ENCODE measurements around the gene SAMD15.
"Not testable (repeated sequence)": the region's sequence is repeated elsewhere in the genome, so short reads cannot be mapped to it uniquely, and the experiment has no call there.

SAMD15 gene

DNA sequence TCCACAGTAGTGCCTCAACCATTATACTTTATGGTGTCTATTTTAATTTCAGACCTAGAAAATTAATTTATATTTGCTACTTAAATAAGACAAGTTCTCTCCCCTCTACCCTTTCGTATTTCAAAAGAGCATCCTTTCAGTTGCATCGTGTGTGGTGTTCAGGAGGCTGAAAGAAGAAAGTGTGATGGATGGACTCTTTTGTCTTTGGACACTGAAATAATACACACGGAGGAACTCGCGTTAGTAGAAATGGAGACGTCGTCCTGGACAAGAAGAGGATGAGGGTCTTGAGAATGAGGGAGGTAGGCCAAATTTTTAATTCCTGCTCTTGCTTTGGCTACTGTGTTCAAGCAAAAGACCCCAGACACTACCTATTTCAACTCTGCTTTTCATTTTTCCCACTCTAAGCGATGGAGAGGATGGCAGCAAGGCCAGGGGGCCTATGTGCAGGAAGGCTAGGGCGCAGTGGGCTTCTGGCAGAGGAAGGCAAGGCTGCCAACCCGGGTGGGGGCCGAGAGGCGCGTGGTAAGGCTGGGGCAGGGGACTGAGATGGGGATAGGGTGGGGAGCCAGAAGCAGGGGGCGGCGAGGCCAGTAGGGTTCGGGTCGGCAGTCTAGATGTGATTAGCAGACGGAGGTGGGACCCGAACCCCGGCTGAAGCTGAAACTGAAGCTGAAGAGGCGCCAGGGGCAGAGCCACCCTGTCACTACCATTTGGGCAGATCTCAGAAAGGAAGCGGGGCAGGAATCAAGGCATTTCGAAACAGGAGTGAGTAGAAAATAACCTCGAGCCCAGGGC is 1.0 kb upstream of the SAMD15 start:
- peak; percentile 54 for DNase-seq

- no peak for DNase-seq
Observed at GRCh38 chr14:77377502-77377844, 294 bp downstream of the SAMD15 start.

DNA sequence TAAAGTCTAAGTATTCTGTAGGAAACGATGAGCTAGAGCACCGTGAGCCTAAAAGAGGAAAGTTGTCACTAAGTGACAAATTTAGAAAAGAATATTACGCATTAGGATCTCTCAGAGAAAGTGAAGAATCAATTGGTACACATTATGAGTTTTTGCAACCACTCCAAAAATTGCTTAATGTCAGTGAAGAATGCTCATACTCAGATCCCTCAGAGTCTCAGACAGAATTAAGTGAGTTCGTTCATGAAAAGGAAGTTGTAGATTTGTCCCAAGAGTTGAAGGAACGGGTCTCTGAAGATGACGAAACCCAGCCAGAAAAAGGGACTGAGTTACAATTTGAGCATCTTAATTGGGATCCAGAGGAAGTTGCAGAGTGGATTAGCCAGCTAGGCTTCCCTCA is 1.5 kb downstream of the SAMD15 start:
- peak; percentile 62 for DNase-seq

GRCh38 chr14:77390188-77390587 is 13.0 kb downstream of the SAMD15 start:
- no peak for DNase-seq

DNA sequence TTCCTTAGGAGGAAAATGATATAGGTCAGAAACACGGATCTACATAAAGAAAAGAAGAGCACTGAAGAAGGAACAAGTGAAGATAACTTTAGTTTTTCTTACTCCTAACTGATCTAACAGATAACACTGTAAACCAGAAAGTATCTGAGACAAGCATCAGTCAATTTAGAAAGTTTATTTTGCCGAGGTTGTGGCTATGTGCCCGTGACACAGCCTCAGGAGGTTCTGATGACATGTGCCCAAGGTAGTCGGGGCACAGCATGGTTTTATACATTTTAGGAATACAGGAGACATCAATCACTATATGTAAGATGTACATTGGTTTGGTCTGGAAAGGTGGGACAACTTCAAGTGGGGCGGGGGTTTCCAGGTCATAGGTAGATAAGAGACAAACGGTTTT is 23.0 kb downstream of the SAMD15 start:
- no peak for DNase-seq

- DNase-seq, result no peak
Observed at GRCh38 chr14:77403768-77404167, 26.6 kb downstream of the SAMD15 start.

DNA sequence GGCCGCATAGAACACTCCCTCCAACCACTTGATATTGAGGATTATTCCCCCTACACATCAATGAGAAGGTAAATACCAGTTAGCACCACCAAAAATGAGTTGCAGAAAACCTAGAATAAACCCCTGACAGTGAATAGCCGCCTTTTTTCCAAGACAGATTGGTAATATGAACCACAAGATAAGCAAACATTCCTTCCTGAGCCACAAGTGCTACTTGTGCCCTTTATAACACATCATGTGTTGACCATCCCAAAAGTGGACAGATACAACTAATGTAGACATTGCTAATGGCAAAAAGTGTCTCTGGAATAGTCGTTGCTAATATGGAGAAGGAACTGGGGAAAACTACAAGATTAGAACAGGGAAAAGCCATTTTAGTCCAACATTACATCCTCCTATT is 28.9 kb downstream of the SAMD15 start:
- no peak for DNase-seq

DNA sequence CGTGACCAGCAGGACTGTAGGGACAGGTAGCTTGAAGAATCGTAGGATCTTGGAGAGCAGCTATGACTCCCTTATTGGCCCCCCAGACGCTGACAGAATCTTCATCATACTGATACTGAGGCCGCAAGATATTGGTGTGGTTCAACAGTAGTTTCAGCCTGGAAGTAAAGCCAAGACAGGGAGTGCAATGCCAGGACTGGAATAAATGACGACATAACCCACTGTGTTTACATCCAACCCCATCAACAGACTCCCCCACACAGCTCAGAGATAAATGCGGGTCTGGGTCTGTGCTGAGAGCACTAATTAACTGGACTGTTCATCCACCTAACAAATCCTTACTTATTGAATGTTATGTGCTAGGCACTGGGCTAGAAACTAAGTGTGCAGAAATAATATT is 29.5 kb downstream of the SAMD15 start:
- DNase-seq, result peak; percentile 35

DNA sequence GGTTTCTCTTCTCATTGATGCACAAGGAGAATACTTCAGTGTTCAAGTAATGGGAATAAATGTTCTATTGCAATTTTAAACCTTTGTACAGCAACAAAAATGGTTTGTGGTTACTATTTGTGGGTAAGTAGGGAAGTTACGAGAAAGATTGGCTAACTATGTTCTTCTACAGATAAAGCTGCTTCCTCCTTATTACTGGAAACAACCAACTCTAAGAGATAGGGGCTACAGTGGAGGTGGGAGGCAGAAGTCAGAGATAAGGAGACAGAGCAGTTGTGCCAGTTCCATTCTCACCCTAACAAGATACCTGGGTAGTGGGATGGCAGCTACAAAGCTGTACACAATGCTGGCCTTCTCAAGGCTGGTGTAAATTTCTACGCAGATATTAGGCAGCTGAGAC is 30.0 kb downstream of the SAMD15 start:
- peak; percentile 41 for DNase-seq

DNA sequence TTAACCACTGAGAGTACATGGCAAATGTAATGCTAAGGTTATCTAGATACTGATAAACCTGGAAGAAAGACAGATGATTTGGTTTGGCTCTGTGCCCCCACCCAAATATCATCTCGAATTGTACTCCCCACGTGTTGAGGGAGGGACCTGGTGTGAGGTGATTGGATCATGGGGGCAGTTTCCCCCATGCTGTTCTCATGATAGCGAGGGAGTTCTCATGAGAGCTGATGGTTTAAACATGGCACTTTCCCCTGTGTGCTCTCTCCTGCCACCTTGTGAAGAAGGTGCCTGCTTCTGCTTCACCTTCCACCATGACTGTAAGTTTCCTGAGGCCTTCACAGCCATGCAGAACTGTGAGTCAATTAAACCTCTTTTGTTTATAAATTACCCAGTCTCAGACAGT is 32.0 kb downstream of the SAMD15 start:
- DNase-seq, result no peak

GRCh38 chr14:77415403-77416030 is 38.3 kb downstream of the SAMD15 start:
- not testable (repeated sequence) for DNase-seq

- DNase-seq, result not testable (repeated sequence)
Observed at GRCh38 chr14:77416098-77416497, 38.9 kb downstream of the SAMD15 start.

GRCh38 chr14:77416836-77417235 is 39.7 kb downstream of the SAMD15 start:
- peak; percentile 51 for DNase-seq

GRCh38 chr14:77421201-77421600 is 44.0 kb downstream of the SAMD15 start:
- no peak for DNase-seq

DNA sequence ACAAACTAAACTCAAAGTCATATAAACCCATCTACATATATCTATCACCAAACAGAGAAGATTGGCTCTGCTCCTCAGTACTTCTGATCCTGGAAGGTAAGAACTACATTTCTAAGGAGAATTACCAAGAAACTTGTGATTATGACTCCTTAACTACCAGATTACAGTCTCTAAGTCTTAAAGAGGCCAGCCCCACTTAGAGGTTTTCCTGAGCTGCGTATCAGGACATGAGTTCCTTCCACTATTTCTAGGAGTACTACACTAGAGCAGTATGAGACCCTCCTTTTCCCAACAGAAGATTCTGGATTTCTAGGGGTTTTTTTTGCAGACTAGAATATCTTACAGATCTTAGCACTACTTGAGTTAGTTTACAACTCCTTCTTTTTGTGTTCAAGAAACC is 46.2 kb downstream of the SAMD15 start, which contains the start of gene NOXRED1:
Gene NOXRED1 (minus strand): TSS at position 101 of the 400 bp plus-strand sequence. CDS start 634 bp downstream, outside the sequence.
- no peak for DNase-seq

DNA sequence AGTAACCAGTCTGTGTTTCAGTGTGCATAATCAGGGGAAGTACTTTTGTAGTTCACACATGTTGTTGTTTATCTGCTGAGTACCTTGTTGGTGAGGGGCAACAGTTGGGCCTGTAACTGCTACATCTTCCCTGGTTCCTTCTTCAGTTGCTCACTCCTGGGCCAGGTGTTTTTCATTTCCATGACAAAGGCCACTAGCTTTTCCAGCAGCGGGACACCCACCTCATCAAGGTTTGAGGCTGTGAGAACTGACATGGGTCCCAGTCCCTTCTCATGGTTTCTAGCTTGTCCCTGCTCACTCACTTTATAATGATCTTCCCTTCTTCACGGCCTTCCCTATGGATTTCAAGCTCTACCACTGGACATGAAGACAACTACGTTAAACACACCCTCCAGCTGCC is 47.7 kb downstream of the SAMD15 start:
- no peak for DNase-seq

GRCh38 chr14:77426396-77426795 is 49.2 kb downstream of the SAMD15 start:
- no peak for DNase-seq

DNA sequence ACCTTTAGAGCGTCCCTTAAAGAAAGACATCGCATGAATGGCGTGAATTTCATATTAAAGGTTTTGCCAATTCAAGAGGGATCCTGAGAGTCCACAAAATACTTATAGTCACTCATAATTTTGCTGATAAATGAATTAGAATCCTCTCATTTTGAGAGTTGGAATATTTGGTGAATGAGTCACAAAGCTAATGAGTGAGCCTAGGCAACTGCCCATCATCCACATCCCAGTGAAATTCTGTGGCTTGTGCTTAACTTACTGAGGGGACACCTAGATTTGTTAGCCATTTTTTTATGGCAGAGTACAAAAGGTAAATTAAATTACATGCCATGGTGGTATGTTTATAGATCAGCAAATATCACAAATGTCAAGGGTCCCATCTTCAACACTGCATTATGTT is 58.9 kb downstream of the SAMD15 start:
- no peak for DNase-seq

GRCh38 chr14:77438596-77438995 is 61.4 kb downstream of the SAMD15 start:
- DNase-seq, result no peak

DNA sequence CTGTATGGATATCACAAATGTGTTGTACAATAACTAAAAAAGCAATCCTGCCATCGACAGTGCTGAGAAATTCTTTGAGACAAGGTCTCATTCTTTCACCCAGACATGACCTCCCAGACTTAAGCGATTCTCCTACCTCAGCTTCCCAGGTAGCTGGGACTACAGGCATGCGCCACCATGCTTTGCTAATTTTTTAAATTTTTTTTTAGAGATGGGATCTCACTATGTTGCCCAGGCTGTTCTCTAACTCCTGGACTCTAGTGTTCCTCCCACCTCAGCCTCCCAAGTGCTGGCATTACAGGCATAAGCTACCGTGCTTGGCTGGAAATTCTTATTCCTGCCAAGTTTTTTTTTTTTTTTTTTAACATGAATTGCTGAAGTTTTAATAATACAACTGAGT is 62.7 kb downstream of the SAMD15 start:
- DNase-seq, result no peak
